K562 (cell line): ENCODE data around the gene IMMP2L.
A peak's percentile ranks its signal among the peaks of the same experiment; 100 is the strongest.

Source experiments
- ADNP ChIP-seq: fragments of 200-800 bp; sonication (Bioruptor generic); IDR thresholded peaks from 2 replicates; pipeline ENCODE4 v1.6.1; 2016; ENCODE audit warnings: missing genetic modification characterization, missing compliant biosample characterization
- JUN ChIP-seq, 2 experiments: sonication (generic) in 1 of 2; formaldehyde crosslinking in 1 of 2; IDR thresholded peaks; 2 replicates each; pipeline versions ENCODE4 v1.6.1 to v1.8.0; 2012 to 2022; ENCODE audit warnings: borderline replicate concordance in 2 of 2, mild to moderate bottlenecking in 2 of 2, improper control_type of control experiment in 1 of 2, low read depth in 1 of 2, low read length in 1 of 2, missing genetic modification reagents in 1 of 2
- MAFG ChIP-seq: fragments of 450-650 bp; conservative IDR thresholded peaks from 2 replicates; pipeline ENCODE4 v1.6.1; 2016; ENCODE audit warnings: missing genetic modification characterization, missing compliant biosample characterization
- MAFK ChIP-seq: IDR thresholded peaks from 2 replicates; pipeline ENCODE4 v1.6.1; 2011; ENCODE audit warnings: low read length, improper control_type of control experiment
- NCOA4 ChIP-seq: fragments of 450-650 bp; IDR thresholded peaks from 2 replicates; pipeline ENCODE4 v1.6.1; 2018; ENCODE audit warnings: mild to moderate bottlenecking; ENCODE audit not compliant: partially characterized antibody
- POLR2AphosphoS5 ChIP-seq: IDR thresholded peaks from 2 replicates; pipeline ENCODE4 v1.6.1; 2011; ENCODE audit warnings: mild to moderate bottlenecking, low read depth, low read length, moderate library complexity; ENCODE audit not compliant: control insufficient read depth, insufficient read depth
- SIX5 ChIP-seq, 2 experiments: IDR thresholded peaks; 2 replicates each; pipeline ENCODE4 v1.6.1; 2011; ENCODE audit warnings: low read length in 2 of 2, borderline replicate concordance in 1 of 2, low read depth in 1 of 2, mild to moderate bottlenecking in 1 of 2, moderate library complexity in 1 of 2; ENCODE audit not compliant: insufficient read depth in 1 of 2
- U2AF1 ChIP-seq: fragments of 200-400 bp; formaldehyde crosslinking; optimal IDR thresholded peaks from 2 replicates; pipeline ENCODE3; 2017; ENCODE audit warnings: mild to moderate bottlenecking, low read depth, low read length, moderate library complexity
- ZNF384 ChIP-seq: IDR thresholded peaks from 2 replicates; pipeline ENCODE4 v1.6.1; 2012; ENCODE audit warnings: low read depth, low read length, improper control_type of control experiment
- TF ChIP-seq, protein P1 (sequence below), 3 experiments: fragments of 200-800 bp in 1 of 3; sonication (Bioruptor generic) in 1 of 3; sonication (generic) in 1 of 3; formaldehyde crosslinking in 1 of 3; IDR thresholded peaks; 2 replicates each; pipeline versions ENCODE4 v1.6.1 to v1.8.0; 2016 to 2022; ENCODE audit warnings: mild to moderate bottlenecking in 2 of 3, missing compliant biosample characterization in 2 of 3, missing genetic modification characterization in 2 of 3, missing genetic modification reagents in 1 of 3
- TF ChIP-seq, protein P2 (sequence below), 3 experiments: IDR thresholded peaks in 2 of 3; conservative IDR thresholded peaks in 1 of 3; 2 replicates each; pipeline ENCODE4 v1.5.1; 2011 to 2012; ENCODE audit warnings: low read length in 3 of 3, mild to moderate bottlenecking in 3 of 3, control low read depth in 2 of 3, improper control_type of control experiment in 1 of 3, inconsistent platforms in 1 of 3, low read depth in 1 of 3, mixed read lengths in 1 of 3, moderate library complexity in 1 of 3; ENCODE audit not compliant: insufficient read depth in 2 of 3
- TF ChIP-seq, protein P3 (sequence below): fragments of 250-450 bp; sonication (Bioruptor Pico); IDR thresholded peaks from 2 replicates; pipeline ENCODE4 v1.8.0; 2021; ENCODE audit warnings: moderate library complexity, mild to moderate bottlenecking, inconsistent platforms
- TF ChIP-seq, protein P4 (sequence below): fragments of 250-450 bp; sonication (Bioruptor Pico); IDR thresholded peaks from 2 replicates; pipeline ENCODE4 v1.5.0; 2020; ENCODE audit warnings: mild to moderate bottlenecking, borderline replicate concordance

DNA sequence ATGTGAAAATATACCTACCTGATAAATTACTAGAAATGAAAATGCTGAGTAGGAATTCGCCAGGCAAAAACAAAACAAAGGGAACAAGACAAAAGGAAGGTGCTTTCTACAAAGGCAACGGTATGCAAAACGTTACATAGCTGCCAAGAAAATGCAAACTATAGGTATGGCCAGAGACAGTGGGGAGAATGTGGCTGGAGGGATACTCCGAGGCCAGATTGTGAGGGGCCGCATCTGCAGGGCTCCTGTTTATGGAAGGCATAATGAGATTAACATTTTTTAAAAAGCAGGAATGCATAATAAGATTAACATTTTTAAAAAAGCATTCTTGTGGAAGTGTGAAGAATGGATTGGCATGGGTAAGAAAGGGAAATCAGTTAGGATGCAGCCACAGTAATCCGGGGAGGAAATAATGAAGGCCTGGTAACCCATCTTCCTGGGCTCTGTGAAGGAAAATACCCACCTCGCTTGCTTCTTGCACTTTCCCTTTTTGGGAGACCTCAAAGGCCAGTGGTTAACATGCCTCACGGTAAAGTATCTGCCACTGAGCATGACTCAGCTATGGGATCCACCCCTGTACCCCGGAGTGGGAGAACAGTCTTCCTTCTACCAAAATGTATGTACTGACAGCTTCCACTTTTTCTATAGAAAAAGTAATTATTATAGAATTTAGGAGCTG is 617.2 kb downstream of the IMMP2L start:
- TF ChIP-seq, protein P1, sequence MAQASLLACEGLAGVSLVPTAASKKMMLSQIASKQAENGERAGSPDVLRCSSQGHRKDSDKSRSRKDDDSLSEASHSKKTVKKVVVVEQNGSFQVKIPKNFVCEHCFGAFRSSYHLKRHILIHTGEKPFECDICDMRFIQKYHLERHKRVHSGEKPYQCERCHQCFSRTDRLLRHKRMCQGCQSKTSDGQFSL (CRISPR knock-in tag; IDR thresholded peaks at IDR 0.05), result no peak
- TF ChIP-seq, protein P1 (tag; IDR thresholded peaks at IDR 0.05), result no peak
- TF ChIP-seq ADNP (tag) (no peak), ZNF384 (no peak), SIX5 (IDR thresholded peaks at IDR 0.05; ENCODE audit: borderline replicate concordance in 1 of 2, insufficient read depth in 1 of 2, low read depth in 1 of 2, low read length in 2 of 2) (no peak), U2AF1 (no peak), MAFK (peak; percentile 51; the same call in 1 of the 2 replicates), POLR2AphosphoS5 (no peak), MAFG (no peak), JUN (IDR thresholded peaks at IDR 0.05; ENCODE audit: borderline replicate concordance, low read depth, low read length) (no peak), JUN (CRISPR knock-in tag; IDR thresholded peaks at IDR 0.05; ENCODE audit: borderline replicate concordance) (no peak), NCOA4 (no peak)
- TF ChIP-seq, protein P2, sequence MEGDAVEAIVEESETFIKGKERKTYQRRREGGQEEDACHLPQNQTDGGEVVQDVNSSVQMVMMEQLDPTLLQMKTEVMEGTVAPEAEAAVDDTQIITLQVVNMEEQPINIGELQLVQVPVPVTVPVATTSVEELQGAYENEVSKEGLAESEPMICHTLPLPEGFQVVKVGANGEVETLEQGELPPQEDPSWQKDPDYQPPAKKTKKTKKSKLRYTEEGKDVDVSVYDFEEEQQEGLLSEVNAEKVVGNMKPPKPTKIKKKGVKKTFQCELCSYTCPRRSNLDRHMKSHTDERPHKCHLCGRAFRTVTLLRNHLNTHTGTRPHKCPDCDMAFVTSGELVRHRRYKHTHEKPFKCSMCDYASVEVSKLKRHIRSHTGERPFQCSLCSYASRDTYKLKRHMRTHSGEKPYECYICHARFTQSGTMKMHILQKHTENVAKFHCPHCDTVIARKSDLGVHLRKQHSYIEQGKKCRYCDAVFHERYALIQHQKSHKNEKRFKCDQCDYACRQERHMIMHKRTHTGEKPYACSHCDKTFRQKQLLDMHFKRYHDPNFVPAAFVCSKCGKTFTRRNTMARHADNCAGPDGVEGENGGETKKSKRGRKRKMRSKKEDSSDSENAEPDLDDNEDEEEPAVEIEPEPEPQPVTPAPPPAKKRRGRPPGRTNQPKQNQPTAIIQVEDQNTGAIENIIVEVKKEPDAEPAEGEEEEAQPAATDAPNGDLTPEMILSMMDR (IDR thresholded peaks at IDR 0.05 in 2 of 3, conservative IDR thresholded peaks at IDR 0.05 in 1 of 3; ENCODE audit: insufficient read depth in 2 of 3, low read depth in 1 of 3, low read length in 3 of 3), result no peak
- TF ChIP-seq, protein P3, sequence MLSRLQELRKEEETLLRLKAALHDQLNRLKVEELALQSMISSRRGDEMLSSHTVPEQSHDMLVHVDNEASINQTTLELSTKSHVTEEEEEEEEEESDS, result no peak
- TF ChIP-seq, protein P4, sequence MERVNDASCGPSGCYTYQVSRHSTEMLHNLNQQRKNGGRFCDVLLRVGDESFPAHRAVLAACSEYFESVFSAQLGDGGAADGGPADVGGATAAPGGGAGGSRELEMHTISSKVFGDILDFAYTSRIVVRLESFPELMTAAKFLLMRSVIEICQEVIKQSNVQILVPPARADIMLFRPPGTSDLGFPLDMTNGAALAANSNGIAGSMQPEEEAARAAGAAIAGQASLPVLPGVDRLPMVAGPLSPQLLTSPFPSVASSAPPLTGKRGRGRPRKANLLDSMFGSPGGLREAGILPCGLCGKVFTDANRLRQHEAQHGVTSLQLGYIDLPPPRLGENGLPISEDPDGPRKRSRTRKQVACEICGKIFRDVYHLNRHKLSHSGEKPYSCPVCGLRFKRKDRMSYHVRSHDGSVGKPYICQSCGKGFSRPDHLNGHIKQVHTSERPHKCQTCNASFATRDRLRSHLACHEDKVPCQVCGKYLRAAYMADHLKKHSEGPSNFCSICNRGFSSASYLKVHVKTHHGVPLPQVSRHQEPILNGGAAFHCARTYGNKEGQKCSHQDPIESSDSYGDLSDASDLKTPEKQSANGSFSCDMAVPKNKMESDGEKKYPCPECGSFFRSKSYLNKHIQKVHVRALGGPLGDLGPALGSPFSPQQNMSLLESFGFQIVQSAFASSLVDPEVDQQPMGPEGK (CRISPR knock-in tag), result no peak
